Measurements from ENCODE around the gene GRB10.

GRCh38 chr7:50822706-50823105, 40.0 kb upstream of the GRB10 start:
- TF ChIP-seq CTCF (IDR thresholded peaks at IDR 0.05) (no peak), POLR2A (IDR thresholded peaks at IDR 0.05) (no peak)

All from uterus (tissue), 2 donors.